Vagina (tissue), 2 donors: ENCODE results near the gene FNDC11.

Experiments used
- CTCF ChIP-seq, 3 experiments: fragments of 450-650 bp in 2 of 3; fragments of 200-600 bp in 1 of 3; sonication (generic) in 1 of 3; IDR thresholded peaks; one replicate each; pipeline ENCODE4 v1.5.1; 2017 to 2019; ENCODE audit warnings: antibody characterized with exemption in 3 of 3, mild to moderate bottlenecking in 2 of 3, moderate library complexity in 2 of 3
- POLR2A ChIP-seq, 2 donors: fragments of 450-650 bp; IDR thresholded peaks; one replicate each; pipeline ENCODE4 v1.6.1; 2017; ENCODE audit warnings: antibody characterized with exemption in 2 of 2, mild to moderate bottlenecking in 2 of 2, moderate library complexity in 2 of 2

DNA sequence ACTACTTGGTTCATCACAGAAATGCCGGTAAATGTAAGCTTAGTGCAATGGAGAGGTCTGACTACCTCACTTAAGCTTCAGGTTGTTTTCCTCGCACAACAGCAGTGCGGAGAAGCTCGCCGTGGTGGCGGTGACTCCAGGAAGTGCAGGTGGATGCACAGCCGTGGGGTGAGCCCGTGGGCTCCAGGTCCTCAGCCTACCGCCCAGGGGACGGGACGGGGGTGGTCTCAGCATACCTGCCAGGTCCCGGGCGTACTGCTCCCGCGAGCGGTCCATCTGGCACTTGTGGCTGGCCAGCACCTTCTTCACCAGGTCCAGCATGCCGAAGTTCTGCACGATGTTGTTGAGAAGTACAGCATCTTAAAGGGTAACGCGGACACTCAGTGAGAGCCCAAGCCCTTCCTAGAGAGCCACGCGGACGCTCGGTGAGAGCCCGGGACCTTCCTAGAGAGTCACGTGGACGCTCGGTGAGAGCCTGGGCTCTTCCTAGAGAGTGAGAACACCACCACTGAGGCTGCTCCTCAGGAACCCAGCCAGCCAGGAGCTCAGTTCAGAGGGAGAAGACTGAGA, 37.9 kb downstream of the FNDC11 start:
- TF ChIP-seq POLR2A (IDR thresholded peaks at IDR 0.05), result no peak
- no peak for TF ChIP-seq CTCF (IDR thresholded peaks at IDR 0.05)
